SK-N-SH treated with all-trans-retinoic acid at 6 μM for 48 hours (cell line): ENCODE data around the gene PITPNC1.

ENCODE experiments used
- ATAC-seq: fragments of 200-7000 bp; cut with Tn5 transposase; 3 replicates; pipeline ENCODE4 v1.9.1; 2020; ENCODE audit warnings: mild to moderate bottlenecking, moderate library complexity
- ARNTL ChIP-seq: fragments of 450-650 bp; formaldehyde crosslinking; IDR thresholded peaks from 2 replicates; pipeline ENCODE4 v1.5.0; 2020; ENCODE audit warnings: low read depth, mild to moderate bottlenecking, moderate library complexity, borderline replicate concordance
- CREB5 ChIP-seq: fragments of 250-450 bp; sonication (Bioruptor Pico); IDR thresholded peaks from 2 replicates; pipeline ENCODE4 v1.5.1; 2020; ENCODE audit warnings: low read depth, mild to moderate bottlenecking, moderate library complexity
- CSDC2 ChIP-seq: fragments of 250-450 bp; sonication (Bioruptor Pico); IDR thresholded peaks from 2 replicates; pipeline ENCODE4 v1.5.0; 2020; ENCODE audit warnings: mild to moderate bottlenecking, moderate library complexity
- CSRNP3 ChIP-seq: fragments of 250-450 bp; sonication (Bioruptor Pico); IDR thresholded peaks from 2 replicates; pipeline ENCODE4 v1.5.1; 2021; ENCODE audit warnings: mild to moderate bottlenecking, moderate library complexity
- ISL1 ChIP-seq: fragments of 250-450 bp; sonication (Bioruptor Pico); IDR thresholded peaks from 2 replicates; pipeline ENCODE4 v2.1.2; 2022; ENCODE audit warnings: mild to moderate bottlenecking, moderate library complexity
- OSR1 ChIP-seq: fragments of 250-450 bp; sonication (Bioruptor Pico); IDR thresholded peaks from 2 replicates; pipeline ENCODE4 v1.8.0; 2022; ENCODE audit warnings: moderate library complexity, mild to moderate bottlenecking, inconsistent platforms
- PATZ1 ChIP-seq: fragments of 250-450 bp; sonication (Bioruptor Pico); IDR thresholded peaks from 2 replicates; pipeline ENCODE4 v1.8.0; 2020; ENCODE audit warnings: mild to moderate bottlenecking, moderate library complexity, borderline replicate concordance
- POU6F1 ChIP-seq: fragments of 250-450 bp; sonication (Bioruptor Pico); IDR thresholded peaks from 2 replicates; pipeline ENCODE4 v1.8.0; 2021; ENCODE audit warnings: low read depth, mild to moderate bottlenecking, moderate library complexity, borderline replicate concordance
- PPARA ChIP-seq: fragments of 250-450 bp; sonication (Bioruptor Pico); IDR thresholded peaks from 2 replicates; pipeline ENCODE4 v1.5.0; 2020; ENCODE audit warnings: mild to moderate bottlenecking, borderline replicate concordance
- TCF4 ChIP-seq: fragments of 250-450 bp; sonication (Bioruptor Pico); IDR thresholded peaks from 2 replicates; pipeline ENCODE4 v1.8.0; 2021; ENCODE audit warnings: mild to moderate bottlenecking, moderate library complexity, borderline replicate concordance
- TOX ChIP-seq: fragments of 250-450 bp; sonication (Bioruptor Pico); IDR thresholded peaks from 2 replicates; pipeline ENCODE4 v1.8.0; 2021; ENCODE audit warnings: mild to moderate bottlenecking, moderate library complexity, borderline replicate concordance
- TSHZ2 ChIP-seq: fragments of 250-450 bp; sonication (Bioruptor Pico); IDR thresholded peaks from 2 replicates; pipeline ENCODE4 v1.5.0; 2020; ENCODE audit warnings: mild to moderate bottlenecking, moderate library complexity
- ZC3H10 ChIP-seq: fragments of 250-450 bp; sonication (Bioruptor Pico); IDR thresholded peaks from 2 replicates; pipeline ENCODE4 v1.5.1; 2021; ENCODE audit warnings: mild to moderate bottlenecking, moderate library complexity
- ZFP30 ChIP-seq: fragments of 450-650 bp; formaldehyde crosslinking; IDR thresholded peaks from 2 replicates; pipeline ENCODE4 v1.5.0; 2022; ENCODE audit warnings: mild to moderate bottlenecking, moderate library complexity
- ZNF70 ChIP-seq: fragments of 450-650 bp; formaldehyde crosslinking; IDR thresholded peaks from 2 replicates; pipeline ENCODE4 v1.5.0; 2020; ENCODE audit warnings: mild to moderate bottlenecking, moderate library complexity
- ZNF8 ChIP-seq: fragments of 450-650 bp; formaldehyde crosslinking; IDR thresholded peaks from 2 replicates; pipeline ENCODE4 v1.5.0; 2020; ENCODE audit warnings: mild to moderate bottlenecking, moderate library complexity

Gene PITPNC1

GRCh38 chr17:67420994-67421393 lies 43.9 kb downstream of the PITPNC1 start:
- no peak for TF ChIP-seq TSHZ2 (CRISPR knock-in tag)
- ATAC-seq = no peak

GRCh38 chr17:67421869-67422273 lies 44.8 kb downstream of the PITPNC1 start:
- TF ChIP-seq OSR1 (CRISPR knock-in tag) (no peak), ZC3H10 (CRISPR knock-in tag) (peak; percentile 86), TOX (peak; percentile 97), ZFP30 (CRISPR knock-in tag) (no peak), PPARA (CRISPR knock-in tag) (no peak), ZNF70 (no peak), PATZ1 (peak; percentile 54; the same call in 1 of the 2 replicates), POU6F1 (CRISPR knock-in tag) (peak; percentile 41; the same call in 1 of the 2 replicates), ARNTL (CRISPR knock-in tag) (no peak)
- TF ChIP-seq, all 23 proteins: peak for 4
- peak; percentile 89 for ATAC-seq

- ATAC-seq = peak; percentile 9; the same call in 2 of the 3 replicates
Observed at GRCh38 chr17:67422296-67422695, 45.2 kb downstream of the PITPNC1 start.

- ATAC-seq = no peak
- no peak for TF ChIP-seq ZNF8 (CRISPR knock-in tag)
- no peak for TF ChIP-seq ISL1 (CRISPR knock-in tag)
Observed at GRCh38 chr17:67422897-67423296, 45.8 kb downstream of the PITPNC1 start.

- no peak for TF ChIP-seq CSRNP3 (CRISPR knock-in tag)
- no peak for TF ChIP-seq ZC3H10 (CRISPR knock-in tag)
- no peak for TF ChIP-seq CREB5 (CRISPR knock-in tag)
- no peak for TF ChIP-seq ZFP30 (CRISPR knock-in tag)
- no peak for TF ChIP-seq CSDC2
- TF ChIP-seq TCF4 (CRISPR knock-in tag) = no peak
- TF ChIP-seq TSHZ2 (CRISPR knock-in tag) = no peak
- no peak for TF ChIP-seq OSR1 (CRISPR knock-in tag)
- TF ChIP-seq, all 23 proteins: peak for 0
- ATAC-seq = no peak
Observed at GRCh38 chr17:67425571-67426160, 48.6 kb downstream of the PITPNC1 start.
